Measurements from ENCODE around the gene ERC1. TPM values are rescaled to one million over a fixed set of nuclear protein-coding genes. Genes with fewer than 3 reads are reported as not detected.

The ERC1 gene
- total RNA-seq, 2 donors from 2014 or later, result 26.9 to 41.9 TPM

DNA sequence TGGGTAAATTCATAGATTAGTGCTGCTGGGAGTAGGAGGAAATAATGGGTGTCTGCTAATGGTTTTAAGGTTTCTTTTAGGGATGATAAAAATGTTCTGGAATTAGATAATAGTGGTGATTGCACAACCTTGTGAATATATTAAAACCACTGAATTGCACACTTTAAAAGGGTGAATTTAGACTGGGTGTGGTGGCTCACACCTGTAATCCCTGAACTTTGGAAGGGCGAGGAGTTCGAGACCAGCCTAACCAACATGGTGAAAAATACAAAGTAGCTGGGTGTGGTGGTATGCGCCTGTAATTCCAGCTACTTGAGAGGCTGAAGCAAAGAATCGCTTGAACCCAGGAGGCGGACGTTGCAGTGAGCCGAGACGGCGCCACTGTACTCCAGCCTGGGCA, 42.8 kb upstream of the ERC1 start:
- TF ChIP-seq, protein P1, sequence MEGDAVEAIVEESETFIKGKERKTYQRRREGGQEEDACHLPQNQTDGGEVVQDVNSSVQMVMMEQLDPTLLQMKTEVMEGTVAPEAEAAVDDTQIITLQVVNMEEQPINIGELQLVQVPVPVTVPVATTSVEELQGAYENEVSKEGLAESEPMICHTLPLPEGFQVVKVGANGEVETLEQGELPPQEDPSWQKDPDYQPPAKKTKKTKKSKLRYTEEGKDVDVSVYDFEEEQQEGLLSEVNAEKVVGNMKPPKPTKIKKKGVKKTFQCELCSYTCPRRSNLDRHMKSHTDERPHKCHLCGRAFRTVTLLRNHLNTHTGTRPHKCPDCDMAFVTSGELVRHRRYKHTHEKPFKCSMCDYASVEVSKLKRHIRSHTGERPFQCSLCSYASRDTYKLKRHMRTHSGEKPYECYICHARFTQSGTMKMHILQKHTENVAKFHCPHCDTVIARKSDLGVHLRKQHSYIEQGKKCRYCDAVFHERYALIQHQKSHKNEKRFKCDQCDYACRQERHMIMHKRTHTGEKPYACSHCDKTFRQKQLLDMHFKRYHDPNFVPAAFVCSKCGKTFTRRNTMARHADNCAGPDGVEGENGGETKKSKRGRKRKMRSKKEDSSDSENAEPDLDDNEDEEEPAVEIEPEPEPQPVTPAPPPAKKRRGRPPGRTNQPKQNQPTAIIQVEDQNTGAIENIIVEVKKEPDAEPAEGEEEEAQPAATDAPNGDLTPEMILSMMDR (IDR thresholded peaks at IDR 0.05), result no peak
- Histone ChIP-seq H3K36me3 (no peaks in the 10 kb centered on the region), H3K4me3 (peak overlapping the region; percentile 84), H3K4me1 (no peaks in the 10 kb centered on the region), H3K9ac (ENCODE audit: low read depth in 2 of 2, low read length in 2 of 2) (peak overlapping the region in 1 of 2 donors; percentile 83), H3K9me3 (no peaks in the 10 kb centered on the region), H3K27ac (peak overlapping the region; percentile 98), H3K27me3 (no peaks in the 10 kb centered on the region)
- peak; percentile 56 for DNase-seq
- intact Hi-C loops (cut with DNase I), result no loop called here

GRCh38 chr12:949453-950191, 41.4 kb upstream of the ERC1 start, which contains the start of gene RAD52:
Gene RAD52 (minus strand): TSS chr12:949694. CDS start chr12:933058, 16,636 bp downstream.
- Histone ChIP-seq H3K4me1 (no peaks in the 10 kb centered on the region), H3K4me3 (peak within 1 kb of the TSS; percentile 84), H3K27ac (peak within 1 kb of the TSS; percentile 98), H3K27me3 (no peaks in the 10 kb centered on the region), H3K9me3 (no peaks in the 10 kb centered on the region), H3K9ac (ENCODE audit: low read depth in 2 of 2, low read length in 2 of 2) (peak within 1 kb of the TSS; percentile 83 to 98), H3K36me3 (no peaks in the 10 kb centered on the region)
- TF ChIP-seq, protein P1 (IDR thresholded peaks at IDR 0.05), result peak; percentile 98
- peak; percentile 98 for DNase-seq
- intact Hi-C loops (cut with DNase I), result loop anchor here (5.0 to 10.0 kb wide), 3 partner anchors 135 to 382 kb away; no protein-coding TSS in a partner anchor

DNA sequence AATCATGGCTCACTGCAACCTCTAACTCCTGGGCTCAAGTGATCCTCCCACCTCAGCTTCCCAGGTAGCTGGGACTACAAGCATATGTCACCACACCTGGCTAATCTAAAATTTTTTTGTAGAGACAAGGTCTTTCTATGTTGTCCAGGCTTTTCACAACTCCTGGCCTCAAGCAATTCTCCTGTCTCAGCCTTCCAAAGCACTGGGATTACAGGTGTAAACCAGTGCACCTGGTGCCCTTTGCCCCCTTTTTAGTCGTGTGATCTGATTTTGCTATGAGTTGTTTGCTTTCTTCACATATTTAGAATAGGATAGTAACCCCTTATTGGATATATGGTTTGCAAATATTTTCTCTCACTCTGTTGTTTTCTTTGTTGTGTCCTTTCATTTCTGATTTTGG, 39.8 kb upstream of the ERC1 start:
- intact Hi-C loops (cut with DNase I), result loop anchor here (5.0 to 10.0 kb wide), 3 partner anchors 136 to 384 kb away; no protein-coding TSS in a partner anchor

GRCh38 chr12:953776-954175, 37.2 kb upstream of the ERC1 start:
- H3K9me3 ChIP-seq, result no peaks in the 10 kb centered on the region
- TF ChIP-seq, protein P1 (IDR thresholded peaks at IDR 0.05), result no peak
- no peak for DNase-seq
- H3K4me1 ChIP-seq, result no peaks in the 10 kb centered on the region
- intact Hi-C loops (cut with DNase I), result loop anchor here (5.0 to 10.0 kb wide), 3 partner anchors 139 to 386 kb away; no protein-coding TSS in a partner anchor
- H3K27me3 ChIP-seq, result no peaks in the 10 kb centered on the region
- no peak overlapping the region for H3K4me3 ChIP-seq
- no peaks in the 10 kb centered on the region for H3K36me3 ChIP-seq
- no peak overlapping the region for H3K27ac ChIP-seq
- H3K9ac ChIP-seq (ENCODE audit: low read depth in 2 of 2, low read length in 2 of 2), result no peak overlapping the region

More for the DNA sequence above, 39.8 kb upstream of the ERC1 start:
- peak; percentile 53 for DNase-seq
- Histone ChIP-seq H3K27me3 (no peaks in the 10 kb centered on the region), H3K36me3 (no peaks in the 10 kb centered on the region), H3K9ac (ENCODE audit: low read depth in 2 of 2, low read length in 2 of 2) (no peak overlapping the region), H3K4me1 (no peaks in the 10 kb centered on the region), H3K27ac (no peak overlapping the region), H3K9me3 (no peaks in the 10 kb centered on the region), H3K4me3 (no peak overlapping the region)
- TF ChIP-seq, protein P1 (IDR thresholded peaks at IDR 0.05), result no peak

DNA sequence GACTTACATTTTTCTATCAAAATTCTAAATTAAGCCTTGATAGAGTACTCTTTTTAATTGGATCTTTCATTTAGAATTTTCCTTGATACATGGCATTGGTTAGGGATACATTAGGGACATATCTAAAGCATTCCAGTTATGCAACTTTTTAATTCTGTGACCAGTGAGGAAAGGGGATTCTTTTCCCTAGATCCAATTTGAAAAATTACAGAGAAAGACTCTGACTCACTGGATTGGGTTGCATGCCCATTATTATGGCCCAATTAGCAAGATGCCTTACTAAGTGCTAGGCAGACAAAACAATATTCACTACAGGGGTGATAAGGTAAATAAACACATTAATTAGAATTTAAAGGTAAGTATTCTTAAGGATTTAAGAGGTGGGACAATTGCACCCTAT, 36.3 kb upstream of the ERC1 start:
- Histone ChIP-seq H3K36me3 (no peaks in the 10 kb centered on the region), H3K4me3 (no peak overlapping the region), H3K9ac (ENCODE audit: low read depth in 2 of 2, low read length in 2 of 2) (no peak overlapping the region), H3K9me3 (no peaks in the 10 kb centered on the region), H3K4me1 (no peaks in the 10 kb centered on the region), H3K27me3 (no peaks in the 10 kb centered on the region), H3K27ac (no peak overlapping the region)
- DNase-seq, result no peak
- TF ChIP-seq, protein P1 (IDR thresholded peaks at IDR 0.05), result no peak
- intact Hi-C loops (cut with DNase I), result loop anchor here (5.0 to 10.0 kb wide), 3 partner anchors 138 to 387 kb away; no protein-coding TSS in a partner anchor

All from colonic mucosa (tissue), 4 donors.